Activated CD8-positive, alpha-beta memory T cell treated with anti-CD3 and anti-CD28 coated beads, Interleukin-2, amount 50 U/mL, for 48 hours (primary cell): Measurements from ENCODE around the gene NR0B2.

Source experiments
- DNase-seq: peaks from one replicate; pipeline ENCODE4 v3.0.0-alpha.2; 2020

NR0B2 gene

GRCh38 chr1:26932531-26932930 lies 18.8 kb upstream of the NR0B2 start:
- DNase-seq: no peak

DNA sequence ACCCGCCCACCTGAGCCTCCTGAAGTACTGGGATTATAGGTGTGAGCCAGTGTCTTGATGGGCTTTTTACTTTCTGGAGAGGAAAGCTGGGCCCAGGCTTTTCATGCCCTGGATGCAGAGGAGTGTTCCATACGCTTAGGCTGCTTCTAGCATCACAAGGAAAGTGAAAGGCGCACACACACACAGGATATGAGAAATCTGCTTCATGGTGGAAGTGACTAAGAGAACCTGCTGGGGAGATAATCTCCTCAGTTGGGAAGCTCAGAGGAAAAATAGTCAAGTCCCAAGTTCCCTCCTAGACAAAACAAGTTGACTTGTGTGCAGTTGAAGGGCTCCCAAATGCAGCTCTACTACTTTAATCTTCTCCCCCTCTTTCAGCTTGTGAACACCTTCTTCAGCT lies 9.9 kb upstream of the NR0B2 start:
- DNase-seq: no peak

DNA sequence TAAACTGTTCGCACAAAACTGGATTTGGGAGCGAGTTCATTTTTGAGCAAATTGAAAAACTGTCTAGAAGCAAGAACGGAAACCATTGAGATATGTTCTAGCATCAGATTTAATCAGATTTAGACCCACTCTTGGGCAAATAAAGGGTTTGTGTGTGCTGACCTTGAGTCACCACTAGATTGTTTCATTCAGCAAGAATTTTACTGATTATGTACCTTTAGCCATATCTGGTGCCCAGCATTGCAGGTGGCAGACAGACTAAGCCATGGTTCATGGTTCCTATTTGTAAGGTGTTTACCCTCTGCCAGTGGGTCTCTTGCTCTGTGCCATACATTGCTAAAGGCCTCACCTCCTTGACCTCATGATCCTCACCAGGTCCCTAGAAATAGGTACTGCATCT lies 9.1 kb upstream of the NR0B2 start:
- no peak for DNase-seq

- DNase-seq: no peak
Observed at GRCh38 chr1:26922431-26922729, 8.6 kb upstream of the NR0B2 start.

- peak; percentile 97 for DNase-seq
Observed at GRCh38 chr1:26921540-26922430, 8.0 kb upstream of the NR0B2 start, which contains the start of gene NUDC. TSS of gene NUDC (plus strand) at chr1:26921743. CDS start at chr1:26921849, 106 bp downstream.

DNA sequence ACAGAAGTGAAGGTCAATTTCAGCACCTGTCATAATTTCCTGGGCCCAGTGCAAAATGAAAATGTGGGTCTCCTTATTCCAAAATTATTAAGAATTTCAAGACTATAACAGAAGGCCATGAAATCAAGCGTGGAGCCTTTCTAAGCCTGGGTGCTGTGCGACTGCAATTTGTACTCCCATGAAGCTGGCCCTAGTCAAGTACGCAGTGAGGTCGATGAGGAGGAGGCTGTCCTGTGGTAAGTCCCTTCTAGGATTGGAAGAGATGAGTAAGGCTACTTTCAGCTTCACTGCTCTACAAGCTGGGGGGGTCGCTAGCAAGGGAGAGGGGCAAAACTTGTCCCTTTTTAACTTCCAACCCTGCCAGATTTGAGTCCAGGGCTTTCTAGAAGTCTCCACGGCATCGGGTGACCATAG lies 7.4 kb upstream of the NR0B2 start:
- no peak for DNase-seq

DNA sequence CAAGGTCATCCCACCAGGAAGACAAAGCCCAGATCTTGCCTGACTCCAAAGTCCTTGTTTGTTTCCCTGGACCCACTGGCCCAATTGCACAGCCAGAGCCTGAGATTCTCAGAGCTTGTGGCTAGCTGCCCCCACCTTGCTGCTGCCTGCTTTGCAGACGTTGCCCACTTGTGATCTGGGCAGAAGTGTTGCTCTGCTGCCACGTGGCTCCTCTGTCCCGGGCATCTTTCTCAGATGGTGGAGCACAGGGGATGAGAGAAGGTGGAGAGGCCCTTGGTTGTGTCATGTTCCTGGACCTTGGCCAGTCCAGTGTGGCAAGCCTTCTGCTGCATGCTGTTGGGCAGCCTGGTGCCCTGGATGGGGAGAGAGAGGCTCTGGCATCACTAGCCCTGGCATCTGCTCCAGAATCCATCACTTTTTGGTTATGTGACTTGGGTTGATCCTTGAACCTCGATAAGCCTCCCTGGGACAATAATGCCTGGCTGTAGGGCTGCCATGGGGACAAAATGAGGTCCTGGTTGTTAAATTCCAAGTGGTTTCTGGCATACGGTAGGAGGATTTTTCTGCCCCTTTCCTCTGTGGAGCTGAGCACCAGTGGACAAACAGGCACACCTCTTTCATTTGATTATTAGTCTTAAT lies 1.5 kb upstream of the NR0B2 start:
- DNase-seq: no peak

- DNase-seq: no peak
Observed at GRCh38 chr1:26913389-26913753, 404 bp downstream of the NR0B2 start.

- DNase-seq: no peak
Observed at GRCh38 chr1:26912147-26912490, 1.7 kb downstream of the NR0B2 start.

DNA sequence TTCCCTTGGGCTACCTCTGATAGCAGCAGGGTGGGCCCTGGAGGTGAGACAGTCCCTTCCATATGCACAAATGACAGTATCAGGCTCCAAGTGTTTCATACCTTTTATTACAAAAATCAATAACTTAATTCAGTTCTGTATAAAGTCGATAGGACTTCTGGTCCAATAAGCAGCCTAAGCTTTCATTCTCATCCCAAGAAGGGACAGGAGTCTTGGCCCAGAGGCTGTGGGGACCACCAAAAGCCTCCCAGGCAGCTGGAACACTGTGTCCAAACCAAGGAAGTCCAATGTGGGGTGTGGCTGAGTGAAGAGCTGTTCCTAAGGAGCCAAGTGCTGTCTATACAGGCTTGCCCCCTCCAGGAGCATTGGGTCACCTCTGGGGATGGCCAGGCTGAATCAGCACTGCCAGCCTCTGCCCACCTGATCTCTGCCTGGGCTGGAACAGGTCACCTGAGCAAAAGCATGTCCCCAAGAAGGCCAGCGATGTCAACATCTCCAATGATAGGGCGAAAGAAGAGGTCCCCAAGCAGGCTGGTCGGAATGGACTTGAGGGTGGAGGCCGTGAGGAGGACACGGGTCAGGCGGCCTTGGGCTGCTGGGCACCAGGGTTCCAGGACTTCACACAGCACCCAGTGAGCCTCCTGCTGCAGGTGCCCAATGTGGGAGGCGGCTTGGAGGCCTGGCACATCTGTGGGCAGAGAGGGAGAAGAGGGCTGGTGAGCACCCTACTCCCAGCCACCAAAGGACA lies 2.2 kb downstream of the NR0B2 start:
- DNase-seq: no peak

GRCh38 chr1:26910343-26911160 lies 3.2 kb downstream of the NR0B2 start:
- no peak for DNase-seq

DNA sequence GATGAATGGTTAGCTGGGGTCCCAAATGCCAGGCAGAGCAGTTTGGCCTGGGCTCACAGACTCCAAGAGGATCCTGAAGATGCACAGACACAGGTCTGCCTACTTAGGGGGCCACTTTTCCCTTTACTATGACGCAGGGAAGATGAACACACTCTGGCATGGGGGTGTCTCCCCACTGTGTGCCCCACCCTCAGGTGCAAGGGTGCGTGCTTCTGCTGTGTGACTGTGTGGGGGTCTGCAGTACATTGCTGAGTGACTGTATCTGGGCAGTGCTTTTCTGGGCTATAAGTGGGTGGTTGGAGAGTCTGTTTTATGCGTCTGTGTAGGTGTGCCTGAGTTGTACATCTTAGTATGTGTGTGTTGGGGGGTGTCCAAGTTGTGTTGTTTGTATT lies 3.8 kb downstream of the NR0B2 start:
- no peak for DNase-seq

DNA sequence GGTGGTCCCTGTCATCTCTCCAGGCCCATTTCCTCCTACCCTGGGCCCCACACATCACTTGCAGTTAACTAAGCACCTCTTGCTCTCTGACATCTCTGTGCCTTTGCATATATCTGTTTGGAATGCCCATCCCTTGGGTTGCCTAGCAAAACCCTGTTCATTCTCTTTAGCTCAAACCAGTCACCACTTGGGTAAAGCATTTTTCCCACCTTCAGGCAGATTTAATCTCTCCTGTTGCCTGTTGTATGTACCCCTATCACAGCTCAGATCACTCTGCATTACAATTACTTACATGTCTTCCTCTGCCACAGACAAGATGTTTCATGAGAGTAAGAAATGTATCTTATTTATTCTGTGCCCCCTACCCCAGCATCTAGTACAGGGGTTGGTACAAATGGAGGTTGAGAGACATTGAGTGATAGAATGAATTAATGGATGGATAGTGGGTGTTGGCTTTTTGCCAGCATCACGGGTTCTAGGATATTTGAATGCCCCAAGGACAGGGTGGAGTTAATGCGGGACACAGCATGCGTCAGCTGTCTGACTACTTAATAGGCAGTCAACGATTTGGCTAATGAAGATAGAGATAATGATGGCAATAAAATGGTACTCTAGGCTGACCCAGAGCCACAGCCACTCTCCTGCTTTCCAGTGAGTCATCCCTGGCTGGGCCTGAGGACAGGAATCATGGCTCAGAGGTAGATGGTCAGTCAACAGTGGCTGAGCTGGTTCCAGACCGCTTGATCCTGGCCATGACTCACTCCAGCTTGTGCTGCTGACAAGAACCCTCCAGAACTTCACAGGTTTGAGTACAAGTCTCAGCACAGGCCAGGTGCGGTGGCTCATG lies 6.5 kb downstream of the NR0B2 start:
- no peak for DNase-seq

DNA sequence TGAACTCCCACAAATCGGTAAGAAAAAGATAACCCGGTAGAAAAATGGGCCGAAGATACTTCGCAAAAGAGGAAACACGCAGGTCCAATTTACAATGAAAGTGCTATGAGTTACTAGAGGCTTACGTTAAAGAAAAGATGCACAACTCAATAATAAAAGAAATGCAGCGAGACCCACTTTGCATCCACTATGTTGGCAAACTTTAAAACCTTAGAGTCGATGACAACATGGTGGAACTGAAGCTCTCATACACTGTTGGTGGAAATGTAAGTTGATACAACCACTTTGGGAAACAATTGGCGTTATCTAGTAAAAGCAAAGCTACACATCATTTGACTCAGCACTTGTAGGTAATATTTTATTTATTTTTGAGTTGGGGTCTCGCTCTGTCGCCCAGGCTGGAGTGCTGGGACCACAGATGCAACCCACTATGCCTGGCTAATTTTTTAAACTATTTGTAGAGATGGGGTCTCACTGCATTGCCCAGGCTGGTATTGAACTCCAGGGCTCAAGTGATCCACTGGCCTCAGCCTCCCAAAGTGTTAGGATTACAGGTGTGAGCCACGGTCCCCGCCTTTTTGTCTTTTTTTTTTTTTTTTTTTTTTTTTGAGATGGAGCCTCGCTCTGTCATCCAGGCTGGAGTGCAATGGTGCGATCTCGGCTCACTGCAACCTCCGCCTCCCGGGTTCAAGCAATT lies 12.8 kb downstream of the NR0B2 start:
- DNase-seq: no peak

- DNase-seq: peak; percentile 92
Observed at GRCh38 chr1:26900001-26900814, 13.6 kb downstream of the NR0B2 start, which contains the start of gene GPATCH3. TSS of gene GPATCH3 (minus strand) at chr1:26900467. CDS start at chr1:26900442, 25 bp downstream.

- no peak for DNase-seq
Observed at GRCh38 chr1:26897351-26897750, 16.4 kb downstream of the NR0B2 start.

DNA sequence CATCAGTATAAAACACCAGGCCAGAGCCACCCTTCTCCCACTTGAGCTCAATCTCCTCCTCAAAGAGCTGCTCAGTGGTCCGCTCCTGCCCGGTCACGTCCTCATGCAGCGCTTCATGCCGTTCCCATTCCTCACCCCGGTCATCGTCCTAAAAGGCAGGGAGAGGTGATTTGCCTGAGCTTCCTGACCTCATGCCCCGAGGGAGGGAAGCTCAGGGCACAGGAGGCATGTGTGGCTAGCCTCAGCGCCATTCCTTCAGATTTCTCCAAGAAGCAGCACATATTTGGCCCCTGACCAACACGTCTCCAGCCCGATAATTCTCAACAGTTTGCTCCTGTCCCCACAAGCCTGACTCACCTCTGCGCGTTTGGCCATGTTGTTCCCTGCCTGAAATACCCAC lies 19.5 kb downstream of the NR0B2 start:
- DNase-seq: no peak

DNA sequence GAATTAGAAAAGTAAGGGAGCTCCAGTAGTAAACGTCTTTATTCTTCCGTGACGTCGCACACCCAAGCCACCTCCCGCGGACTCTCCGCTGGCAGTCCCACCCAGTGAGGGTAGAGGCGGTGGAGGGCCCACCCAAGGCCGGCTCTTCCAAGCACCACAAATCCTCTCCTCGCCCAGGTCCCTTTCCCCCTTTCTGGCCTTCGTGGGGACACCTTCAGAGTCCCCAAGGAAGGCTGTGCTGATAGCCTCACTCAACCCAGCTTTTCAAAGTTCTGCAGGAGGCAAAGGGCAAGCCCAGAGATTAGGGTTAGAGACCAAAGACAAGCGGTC lies 23.3 kb downstream of the NR0B2 start:
- no peak for DNase-seq

DNA sequence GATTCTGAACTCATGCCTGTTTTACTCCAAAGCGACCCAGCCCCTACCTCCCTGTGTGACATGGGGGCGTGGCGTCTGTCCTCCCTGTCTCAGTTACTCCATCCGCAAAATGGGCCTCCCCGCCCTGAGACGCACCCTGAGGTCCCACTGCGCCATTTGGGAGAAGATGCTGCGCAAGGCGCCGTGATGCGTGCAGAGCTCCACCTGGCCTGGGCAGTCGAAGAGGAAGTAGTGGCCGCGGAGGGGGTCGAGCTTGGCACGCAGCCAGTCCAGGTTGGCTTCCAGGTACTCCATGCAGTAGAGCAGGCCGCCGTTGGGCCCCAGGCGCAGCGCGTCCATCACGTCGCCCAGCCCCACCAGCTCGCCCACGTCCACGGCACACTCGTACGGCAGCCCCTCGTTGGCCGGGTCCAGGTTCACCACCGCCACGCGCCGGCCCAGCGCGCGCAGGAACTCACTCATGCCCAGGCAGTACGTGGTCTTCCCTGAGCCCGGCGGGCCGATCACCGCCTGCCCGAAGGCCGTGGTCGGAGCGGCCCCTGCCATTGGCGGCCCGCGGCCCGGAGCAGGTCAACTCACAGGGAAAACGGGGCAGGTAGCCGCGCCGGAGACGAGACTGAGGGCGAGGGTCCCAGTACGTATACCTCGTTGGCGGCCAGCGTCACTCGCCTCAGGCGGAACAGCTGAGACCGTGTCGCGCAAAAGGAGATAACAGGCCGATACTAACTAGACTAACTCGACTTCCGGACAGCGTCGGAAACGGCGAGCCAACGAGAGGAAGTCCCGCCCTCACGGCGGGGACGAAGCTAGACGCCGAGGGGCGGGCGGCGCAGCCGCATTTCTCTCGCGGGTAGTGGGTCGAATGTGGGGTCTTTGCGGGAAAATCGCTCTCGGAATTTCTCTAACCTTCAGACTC lies 24.0 kb downstream of the NR0B2 start, which contains the start of gene GPN2:
GPN2 (minus strand) TSS at position 733 of the 916 bp plus-strand sequence; CDS start at position 546, 187 bp downstream.
- peak; percentile 87 for DNase-seq
